H9 (cell line): ENCODE results near the gene DOC2B. TPM values are rescaled to one million over a fixed set of nuclear protein-coding genes. Genes with fewer than 3 reads are reported as not detected.

Experiments
- total RNA-seq: library from RNA; stranded (reverse); gene quantifications from 2 replicates; pipeline ENCODE4 v1.2.1, GENCODE V29; 2021

The DOC2B gene
- total RNA-seq, 1 experiment from 2014 or later = 2.1 TPM

Other genes starting within 250 kb of the DOC2B start
- not detected in 2 replicates for gene SCGB1C2, start 44.1 kb downstream of the DOC2B start, total RNA-seq
- 2.3 and 3.0 TPM in 2 replicates for gene RPH3AL, start 171.2 kb upstream of the DOC2B start, total RNA-seq